Muscle of leg (tissue), 11 donors: ENCODE data around the gene OSER1. TPM values are rescaled to one million over a fixed set of nuclear protein-coding genes. Genes with fewer than 3 reads are reported as not detected.

ENCODE experiments used
- DNase-seq: peaks from one replicate; pipeline ENCODE4 v3.0.0; 2013
- H3K27ac ChIP-seq: one replicate; pipeline ENCODE4 v1.5.1; 2013; ENCODE audit warnings: mild to moderate bottlenecking, low read length, control low read depth
- H3K27me3 ChIP-seq: one replicate; pipeline ENCODE4 v1.6.1; 2013; ENCODE audit warnings: low read length; ENCODE audit not compliant: control insufficient read depth, insufficient read depth
- H3K36me3 ChIP-seq: one replicate; pipeline ENCODE4 v1.6.1; 2013; ENCODE audit warnings: low read length; ENCODE audit not compliant: control insufficient read depth, insufficient read depth
- H3K4me1 ChIP-seq: one replicate; pipeline ENCODE4 v1.6.1; 2013; ENCODE audit warnings: low read length; ENCODE audit not compliant: control insufficient read depth, insufficient read depth
- H3K4me3 ChIP-seq: one replicate; pipeline ENCODE4 v1.5.1; 2013; ENCODE audit warnings: low read length, control low read depth
- H3K9me3 ChIP-seq: replicated peaks from 2 replicates; pipeline ENCODE4 v1.6.1; 2013; ENCODE audit warnings: low read depth, low read length; ENCODE audit not compliant: control insufficient read depth
- WGBS: methylation state at CpG from one replicate; pipeline ENCODE4 v1.1.5; 2013; ENCODE audit warnings: missing lambda C conversion rate; ENCODE audit not compliant: insufficient coverage; 5-methylcytosine and 5-hydroxymethylcytosine counted together
- polyA plus RNA-seq, 8 donors: library from polyadenylated mRNA; unstranded; fragments of 120-200 nt; gene quantifications; one replicate each; pipeline versions ENCODE4 v1.2.1 to v1.2.3, GENCODE V29; 2013; ENCODE audit warnings: inconsistent platforms in 1 of 8, low replicate concordance in 1 of 8; ENCODE audit not compliant: insufficient read length in 8 of 8, insufficient read depth in 1 of 8
- total RNA-seq: library from RNA; stranded (reverse); fragments of 120-200 nt; gene quantifications from one replicate; pipeline ENCODE4 v1.2.4, GENCODE V29; 2013

OSER1 gene
- total and polyA plus RNA-seq, 9 donors = 24.3 to 31.0 (median 27.4) TPM

- Histone ChIP-seq H3K36me3 (no peaks in the 10 kb centered on the region), H3K4me1 (peaks cover 52% of the 10 kb centered on the region), H3K9me3 (no peaks in the 10 kb centered on the region), H3K27ac (peak overlapping the region; percentile 95), H3K27me3 (peaks cover 11% of the 10 kb centered on the region), H3K4me3 (peak overlapping the region; percentile 39)
- WGBS = 52% methylated on average over 6 of the region's 7 CpGs
- no peak for DNase-seq
These were observed 27.3 kb downstream of the OSER1 start for GRCh38 chr20:44183282-44183681.

DNA sequence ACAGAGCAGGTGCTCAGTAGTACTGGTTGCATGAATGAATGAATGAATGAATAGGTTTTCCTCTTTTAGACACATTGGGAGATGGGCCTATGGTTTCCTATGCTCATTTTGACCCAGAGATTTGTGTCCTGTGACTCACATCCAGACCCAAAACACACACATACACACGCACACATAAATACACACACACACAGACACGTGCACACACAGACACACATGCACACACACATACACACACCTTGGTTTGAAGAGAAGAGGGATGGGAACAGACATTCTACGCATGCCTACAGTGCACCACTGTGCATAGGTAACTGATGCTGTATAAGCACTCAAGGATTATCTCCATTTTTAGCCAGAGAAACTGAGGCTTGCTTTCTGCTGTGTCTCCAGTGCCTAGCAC, 27.7 kb downstream of the OSER1 start:
- Histone ChIP-seq H3K4me3 (peak overlapping the region; percentile 39), H3K27ac (peak overlapping the region; percentile 95), H3K36me3 (no peaks in the 10 kb centered on the region), H3K27me3 (peaks cover 11% of the 10 kb centered on the region), H3K9me3 (no peaks in the 10 kb centered on the region), H3K4me1 (peaks cover 48% of the 10 kb centered on the region)
- DNase-seq = no peak
- 80% methylated on average over 1 of the region's 3 CpGs for WGBS

- WGBS = 48% methylated on average over 8 of the region's 13 CpGs
- Histone ChIP-seq H3K27me3 (peaks cover 10% of the 10 kb centered on the region), H3K27ac (peak overlapping the region; percentile 95)
These were observed 28.3 kb downstream of the OSER1 start for GRCh38 chr20:44182135-44182765.

GRCh38 chr20:44181611-44182010, 29.0 kb downstream of the OSER1 start:
- peaks cover 53% of the 10 kb centered on the region for H3K4me1 ChIP-seq
- H3K27ac ChIP-seq = peak overlapping the region; percentile 95
- DNase-seq = peak; percentile 69

More at GRCh38 chr20:44182135-44182765, 28.3 kb downstream of the OSER1 start:
- Histone ChIP-seq H3K9me3 (no peaks in the 10 kb centered on the region), H3K4me3 (peak overlapping the region; percentile 39), H3K36me3 (no peaks in the 10 kb centered on the region), H3K4me1 (peaks cover 48% of the 10 kb centered on the region)
- no peak for DNase-seq

GRCh38 chr20:44180814-44181213, 29.8 kb downstream of the OSER1 start:
- H3K4me1 ChIP-seq = peaks cover 61% of the 10 kb centered on the region
- H3K27ac ChIP-seq = peak overlapping the region; percentile 95

More at GRCh38 chr20:44181611-44182010, 29.0 kb downstream of the OSER1 start:
- Histone ChIP-seq H3K27me3 (peaks cover 3% of the 10 kb centered on the region), H3K9me3 (no peaks in the 10 kb centered on the region), H3K4me3 (peak overlapping the region; percentile 39), H3K36me3 (no peaks in the 10 kb centered on the region)
- WGBS = 36% methylated on average over 4 of the region's 11 CpGs

DNA sequence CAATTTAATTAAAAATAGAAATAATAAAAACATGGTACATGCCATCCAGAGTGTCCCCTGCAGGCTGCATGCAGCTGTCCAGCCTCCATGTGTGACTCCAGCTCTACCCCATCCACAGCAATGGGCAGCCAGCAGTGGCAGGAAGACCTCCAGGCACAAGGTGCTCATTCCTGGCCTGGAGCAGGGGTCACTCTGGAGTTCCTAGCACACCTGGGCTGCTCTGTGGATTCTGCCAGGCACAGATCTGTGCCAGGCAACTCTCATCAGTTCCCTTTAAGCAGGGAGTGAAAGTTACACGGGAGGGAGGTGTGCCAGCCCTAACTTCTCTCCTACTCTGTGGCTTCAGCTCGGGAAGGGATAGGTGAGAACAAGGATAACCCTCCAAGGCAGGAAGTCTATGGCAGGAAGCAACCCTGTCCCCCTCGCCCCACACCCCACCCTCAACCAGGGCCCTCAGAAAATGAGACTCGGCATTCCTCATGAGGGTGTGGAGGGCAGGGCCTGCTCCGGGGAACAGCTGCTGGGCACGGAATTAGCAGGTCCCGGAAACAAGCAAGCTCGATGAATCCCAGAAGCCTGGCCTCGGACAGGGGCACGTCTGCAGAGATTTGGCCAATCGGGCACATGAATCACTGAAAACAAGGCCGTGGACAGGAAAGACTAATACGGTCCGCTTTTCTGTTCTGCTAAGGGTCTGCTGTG, 33.6 kb downstream of the OSER1 start:
- Histone ChIP-seq H3K4me3 (no peak overlapping the region), H3K27ac (peak overlapping the region; percentile 95), H3K4me1 (peaks cover 73% of the 10 kb centered on the region), H3K27me3 (no peaks in the 10 kb centered on the region), H3K36me3 (peaks cover 2% of the 10 kb centered on the region), H3K9me3 (no peaks in the 10 kb centered on the region)
- WGBS = 33% methylated on average over 11 of the region's 14 CpGs
- peak; percentile 88 for DNase-seq

More at GRCh38 chr20:44180814-44181213, 29.8 kb downstream of the OSER1 start:
- H3K36me3 ChIP-seq = no peaks in the 10 kb centered on the region
- peak overlapping the region; percentile 28 for H3K4me3 ChIP-seq
- 14% methylated on average over 5 of the region's 9 CpGs for WGBS
- H3K27me3 ChIP-seq = no peaks in the 10 kb centered on the region
- H3K9me3 ChIP-seq = no peaks in the 10 kb centered on the region
- DNase-seq = peak; percentile 90

DNA sequence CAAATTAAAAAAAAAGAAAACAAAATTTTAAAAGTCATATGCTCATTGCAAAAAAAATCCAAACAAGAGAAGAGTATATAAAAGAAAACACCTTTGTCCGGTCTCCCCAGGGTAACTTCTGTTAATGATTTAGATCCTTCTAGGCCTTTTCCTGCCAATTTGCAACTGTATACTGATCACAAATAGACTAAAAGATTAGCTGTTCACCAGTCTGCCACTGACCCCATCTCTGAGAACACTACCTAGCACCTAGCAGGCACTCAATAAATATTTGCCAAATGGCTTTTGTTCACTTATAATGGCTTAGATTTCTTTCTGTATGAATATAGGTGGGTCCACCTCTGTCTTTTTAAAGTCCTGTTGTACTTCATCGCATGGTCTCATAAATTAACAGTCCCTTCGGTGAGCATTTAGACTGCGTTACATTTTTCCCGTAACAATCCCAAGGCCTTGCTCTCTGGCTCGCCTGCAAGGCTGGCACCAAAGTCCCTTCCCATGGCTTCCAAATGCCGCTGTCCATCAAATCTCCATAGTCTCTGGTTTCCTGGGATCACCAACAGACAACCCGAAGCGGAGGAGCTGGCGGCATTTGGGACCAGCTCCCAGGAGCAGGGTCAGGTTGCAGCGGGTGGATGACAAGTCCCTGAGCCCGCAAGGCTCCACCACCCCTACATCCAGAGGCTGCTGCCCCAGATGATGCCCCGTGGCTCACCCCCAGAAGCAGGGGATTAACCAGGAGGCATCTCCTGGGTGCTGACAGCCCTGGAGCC, 35.4 kb downstream of the OSER1 start:
- DNase-seq = peak; percentile 93
- no peak overlapping the region for H3K4me3 ChIP-seq
- WGBS = 71% methylated on average over 11 of the region's 13 CpGs
- peaks cover 3% of the 10 kb centered on the region for H3K36me3 ChIP-seq
- H3K27me3 ChIP-seq = no peaks in the 10 kb centered on the region
- H3K9me3 ChIP-seq = no peaks in the 10 kb centered on the region
- peak overlapping the region; percentile 95 for H3K27ac ChIP-seq
- H3K4me1 ChIP-seq = peaks cover 74% of the 10 kb centered on the region

- Histone ChIP-seq H3K4me3 (no peak overlapping the region), H3K4me1 (peaks cover 68% of the 10 kb centered on the region), H3K36me3 (peaks cover 3% of the 10 kb centered on the region), H3K27ac (no peak overlapping the region), H3K27me3 (no peaks in the 10 kb centered on the region), H3K9me3 (no peaks in the 10 kb centered on the region)
- DNase-seq = no peak
- 88% methylated on average over 5 of the region's 8 CpGs for WGBS
These were observed 36.7 kb downstream of the OSER1 start for GRCh38 chr20:44173846-44174245.

DNA sequence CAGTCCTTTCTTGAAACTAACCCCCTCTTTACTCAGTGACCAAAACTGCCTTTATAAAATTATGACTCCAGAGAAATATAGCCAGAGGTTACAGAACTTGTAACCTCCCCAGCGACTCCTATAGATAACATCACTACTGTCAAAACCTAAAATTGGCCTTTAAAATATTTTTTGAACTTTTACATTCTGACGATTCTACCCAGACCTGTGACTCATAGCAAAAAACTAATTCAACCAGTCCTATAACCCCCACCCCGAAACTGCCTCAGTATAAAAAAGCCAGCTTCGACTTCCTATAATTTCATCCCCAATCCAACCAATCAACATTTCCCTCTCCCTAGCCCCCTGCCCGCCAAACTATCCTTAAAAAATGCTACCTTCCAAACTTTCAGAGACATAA, 37.5 kb downstream of the OSER1 start:
- 64% methylated on average over 5 of the region's 5 CpGs for WGBS
- peaks cover 69% of the 10 kb centered on the region for H3K4me1 ChIP-seq
- no peaks in the 10 kb centered on the region for H3K9me3 ChIP-seq
- no peak overlapping the region for H3K27ac ChIP-seq
- no peak overlapping the region for H3K4me3 ChIP-seq
- H3K36me3 ChIP-seq = peaks cover 3% of the 10 kb centered on the region
- no peaks in the 10 kb centered on the region for H3K27me3 ChIP-seq
- no peak for DNase-seq

DNA sequence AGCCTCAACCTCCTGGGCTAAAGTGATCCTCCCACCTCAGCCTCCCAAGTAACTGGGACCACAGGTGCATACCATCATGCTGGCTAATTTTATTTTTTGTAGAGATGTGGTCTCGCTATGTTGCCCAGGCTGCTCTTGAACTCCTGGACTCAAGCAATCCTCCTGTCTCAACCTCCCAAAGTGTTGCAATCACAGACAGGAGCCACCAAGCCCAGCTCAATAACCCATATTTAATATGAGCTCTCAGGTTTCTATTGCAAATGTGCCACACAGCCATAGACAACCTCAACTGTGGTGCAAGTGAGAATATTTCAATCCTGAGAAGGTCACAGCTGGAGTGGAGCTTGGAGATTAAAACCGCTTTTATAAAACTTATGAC, 38.0 kb downstream of the OSER1 start:
- Histone ChIP-seq H3K27me3 (no peaks in the 10 kb centered on the region), H3K36me3 (peaks cover 3% of the 10 kb centered on the region), H3K9me3 (no peaks in the 10 kb centered on the region), H3K4me1 (peaks cover 69% of the 10 kb centered on the region), H3K4me3 (no peak overlapping the region), H3K27ac (no peak overlapping the region)
- DNase-seq = no peak
- WGBS = no CpG with 5 or more reads among the region's 2 CpGs
